ENCODE measurements around the gene STK4. TPM values are rescaled to one million over a fixed set of nuclear protein-coding genes. Genes with fewer than 3 reads are reported as not detected.

Gene STK4
- total and polyA plus RNA-seq, 2 of the 8 experiments (the other 6 are each of a cell fraction or from before 2014, with no cell fraction given): 12.0 to 34.3 TPM

DNA sequence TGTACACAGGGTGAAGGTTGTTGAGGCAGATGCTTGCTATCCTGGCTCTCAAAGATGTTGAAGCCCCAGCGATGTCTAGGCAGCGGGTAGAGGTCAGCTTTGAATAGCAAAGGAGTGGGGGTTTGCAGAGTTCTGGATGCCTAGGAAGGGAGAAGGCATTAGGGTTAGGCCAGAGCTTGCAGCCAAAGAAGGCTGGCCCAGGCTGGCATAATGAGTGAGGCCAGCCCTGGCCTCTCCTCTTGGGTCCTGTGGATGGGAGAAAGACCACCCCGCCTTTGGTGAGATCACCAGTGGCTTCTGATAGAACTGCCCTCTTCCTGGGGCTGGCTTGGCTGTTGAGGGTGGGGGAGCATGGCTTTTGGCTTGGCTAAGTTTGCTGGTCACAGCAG, 149.1 kb downstream of the STK4 start (continued):
- TF ChIP-seq, protein P1, sequence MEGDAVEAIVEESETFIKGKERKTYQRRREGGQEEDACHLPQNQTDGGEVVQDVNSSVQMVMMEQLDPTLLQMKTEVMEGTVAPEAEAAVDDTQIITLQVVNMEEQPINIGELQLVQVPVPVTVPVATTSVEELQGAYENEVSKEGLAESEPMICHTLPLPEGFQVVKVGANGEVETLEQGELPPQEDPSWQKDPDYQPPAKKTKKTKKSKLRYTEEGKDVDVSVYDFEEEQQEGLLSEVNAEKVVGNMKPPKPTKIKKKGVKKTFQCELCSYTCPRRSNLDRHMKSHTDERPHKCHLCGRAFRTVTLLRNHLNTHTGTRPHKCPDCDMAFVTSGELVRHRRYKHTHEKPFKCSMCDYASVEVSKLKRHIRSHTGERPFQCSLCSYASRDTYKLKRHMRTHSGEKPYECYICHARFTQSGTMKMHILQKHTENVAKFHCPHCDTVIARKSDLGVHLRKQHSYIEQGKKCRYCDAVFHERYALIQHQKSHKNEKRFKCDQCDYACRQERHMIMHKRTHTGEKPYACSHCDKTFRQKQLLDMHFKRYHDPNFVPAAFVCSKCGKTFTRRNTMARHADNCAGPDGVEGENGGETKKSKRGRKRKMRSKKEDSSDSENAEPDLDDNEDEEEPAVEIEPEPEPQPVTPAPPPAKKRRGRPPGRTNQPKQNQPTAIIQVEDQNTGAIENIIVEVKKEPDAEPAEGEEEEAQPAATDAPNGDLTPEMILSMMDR (IDR thresholded peaks at IDR 0.05; ENCODE audit: control extremely low read depth in 1 of 3, insufficient read depth in 1 of 3, low read depth in 1 of 3, low read length in 3 of 3): no peak
- TF ChIP-seq RFX5 (IDR thresholded peaks at IDR 0.05; ENCODE audit: borderline replicate concordance, low read depth, low read length): no peak

Measured in H1 (cell line).